Measurements from ENCODE around the gene CST7.
"Not testable (repeated sequence)": the region's sequence is repeated elsewhere in the genome, so short reads cannot be mapped to it uniquely, and the experiment has no call there.

CST7 gene

DNA sequence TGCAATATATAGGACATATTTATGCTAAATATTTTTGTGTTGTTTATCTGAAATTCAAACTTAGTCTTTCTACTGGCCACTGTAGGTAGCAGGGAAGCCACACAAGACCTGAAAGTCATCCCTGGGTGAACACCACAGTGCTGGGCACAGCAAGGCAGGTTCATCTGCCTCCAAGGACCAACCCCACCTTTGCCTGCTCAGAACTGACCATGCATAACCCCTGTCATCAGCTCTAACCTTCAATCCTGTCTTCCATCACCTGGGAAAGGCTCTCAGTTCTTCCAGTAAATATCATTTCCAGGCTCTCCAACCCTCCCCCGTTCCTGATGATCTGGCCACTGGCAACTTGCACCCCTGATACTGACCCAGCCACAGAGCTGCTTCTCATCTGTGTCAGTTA lies 32.7 kb upstream of the CST7 start:
- no peaks in the 10 kb centered on the region for H3K4me1 Mint-ChIP-seq
- H3K27me3 Mint-ChIP-seq = peaks cover 5% of the 10 kb centered on the region
- H3K9me3 Mint-ChIP-seq = no peaks in the 10 kb centered on the region
- ATAC-seq (replicated peaks; ENCODE audit: extremely low read depth, poor library complexity, severe bottlenecking) = no peak
- no peak overlapping the region for H3K4me3 Mint-ChIP-seq
- no peak for DNase-seq (ENCODE audit: low spot score in 2 of 2)
- no peak overlapping the region for H3K27ac Mint-ChIP-seq (ENCODE audit: low read depth)
- H3K36me3 Mint-ChIP-seq (ENCODE audit: insufficient read depth) = no peaks in the 10 kb centered on the region

DNA sequence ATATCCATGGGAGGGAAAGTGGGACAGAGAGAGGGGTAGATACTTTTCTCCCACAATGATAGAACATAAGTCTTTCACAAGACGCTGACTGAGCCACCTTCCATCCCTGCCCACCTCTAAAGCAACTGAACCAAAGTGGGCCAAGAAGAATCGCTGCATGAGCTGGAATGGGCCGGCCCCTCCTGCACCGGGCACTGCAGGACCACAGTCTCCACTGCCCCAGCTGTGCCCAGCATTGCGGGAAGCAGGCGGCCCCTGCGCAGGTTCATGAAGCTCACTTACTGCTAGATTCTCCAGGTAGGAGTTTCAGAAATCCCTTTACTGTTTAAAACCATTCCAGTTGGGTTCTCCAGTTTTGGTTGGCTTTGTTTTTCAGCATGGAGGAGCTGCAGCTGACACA lies 32.0 kb upstream of the CST7 start:
- ATAC-seq (replicated peaks; ENCODE audit: extremely low read depth, poor library complexity, severe bottlenecking) = no peak
- no peaks in the 10 kb centered on the region for H3K4me1 Mint-ChIP-seq
- H3K27ac Mint-ChIP-seq (ENCODE audit: low read depth) = no peak overlapping the region
- no peaks in the 10 kb centered on the region for H3K9me3 Mint-ChIP-seq
- H3K4me3 Mint-ChIP-seq = no peak overlapping the region
- no peak for DNase-seq (ENCODE audit: low spot score in 2 of 2)
- H3K36me3 Mint-ChIP-seq (ENCODE audit: insufficient read depth) = no peaks in the 10 kb centered on the region
- peaks cover 9% of the 10 kb centered on the region for H3K27me3 Mint-ChIP-seq

DNA sequence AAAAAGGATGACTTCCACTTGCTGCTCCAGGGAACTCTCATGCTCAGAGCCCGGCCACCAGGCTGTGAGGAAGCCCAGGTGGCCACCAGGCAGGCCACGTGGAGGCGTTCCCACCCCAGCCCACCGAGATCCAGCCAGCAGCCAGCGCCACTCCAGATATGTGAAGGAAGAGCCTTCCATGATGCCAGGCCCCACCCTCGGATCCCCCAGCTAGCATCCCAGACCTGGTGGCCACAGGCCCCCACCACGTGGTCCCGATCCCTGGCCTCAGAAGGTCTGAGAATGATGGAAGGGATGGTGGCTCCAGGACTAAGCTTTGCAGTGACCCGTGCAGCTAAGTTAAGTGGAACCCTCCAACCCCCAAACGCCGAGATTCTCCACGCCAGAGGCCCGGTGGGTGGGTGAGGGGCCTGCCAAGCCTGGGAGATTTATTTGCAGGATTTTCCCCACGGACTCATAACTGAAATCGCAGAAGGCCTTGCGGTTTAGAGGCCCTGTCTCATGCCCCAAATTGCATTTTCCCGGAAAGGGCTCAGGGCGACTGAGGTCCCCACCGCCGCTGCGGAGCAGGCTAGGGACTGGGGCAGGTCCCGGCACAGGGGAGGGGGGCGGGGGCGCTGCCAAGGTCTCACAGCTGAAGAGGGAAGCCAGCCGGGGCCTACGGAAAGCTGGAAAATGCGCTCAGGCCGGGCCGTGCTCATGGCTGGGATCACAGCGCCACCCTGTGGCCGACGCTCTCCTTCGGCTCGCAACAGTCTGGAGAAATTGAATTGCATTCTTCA lies 31.1 kb upstream of the CST7 start:
- Mint-ChIP-seq H3K27ac (ENCODE audit: low read depth) (peak overlapping the region; percentile 59), H3K9me3 (no peaks in the 10 kb centered on the region), H3K27me3 (peaks cover 9% of the 10 kb centered on the region), H3K36me3 (ENCODE audit: insufficient read depth) (no peaks in the 10 kb centered on the region), H3K4me3 (peak overlapping the region; percentile 40), H3K4me1 (no peaks in the 10 kb centered on the region)
- ATAC-seq (replicated peaks; ENCODE audit: extremely low read depth, poor library complexity, severe bottlenecking) (peak; percentile 70), DNase-seq (ENCODE audit: low spot score in 2 of 2) (no peak)

- Mint-ChIP-seq H3K4me1 (no peaks in the 10 kb centered on the region), H3K27me3 (peaks cover 9% of the 10 kb centered on the region), H3K4me3 (peak overlapping the region; percentile 40), H3K36me3 (ENCODE audit: insufficient read depth) (no peaks in the 10 kb centered on the region), H3K9me3 (no peaks in the 10 kb centered on the region), H3K27ac (ENCODE audit: low read depth) (peak overlapping the region; percentile 59)
- DNase-seq (ENCODE audit: low spot score in 2 of 2) = no peak
- no peak for ATAC-seq (replicated peaks; ENCODE audit: extremely low read depth, poor library complexity, severe bottlenecking)
These were observed 30.2 kb upstream of the CST7 start for GRCh38 chr20:24918579-24919566.

- not testable (repeated sequence) for H3K36me3 Mint-ChIP-seq (ENCODE audit: insufficient read depth); H3K4me3 Mint-ChIP-seq; DNase-seq (ENCODE audit: low spot score in 2 of 2); H3K27ac Mint-ChIP-seq (ENCODE audit: low read depth); H3K9me3 Mint-ChIP-seq; ATAC-seq (replicated peaks; ENCODE audit: extremely low read depth, poor library complexity, severe bottlenecking); H3K4me1 Mint-ChIP-seq; H3K27me3 Mint-ChIP-seq
These were observed 29.4 kb upstream of the CST7 start for GRCh38 chr20:24919665-24920064.

DNA sequence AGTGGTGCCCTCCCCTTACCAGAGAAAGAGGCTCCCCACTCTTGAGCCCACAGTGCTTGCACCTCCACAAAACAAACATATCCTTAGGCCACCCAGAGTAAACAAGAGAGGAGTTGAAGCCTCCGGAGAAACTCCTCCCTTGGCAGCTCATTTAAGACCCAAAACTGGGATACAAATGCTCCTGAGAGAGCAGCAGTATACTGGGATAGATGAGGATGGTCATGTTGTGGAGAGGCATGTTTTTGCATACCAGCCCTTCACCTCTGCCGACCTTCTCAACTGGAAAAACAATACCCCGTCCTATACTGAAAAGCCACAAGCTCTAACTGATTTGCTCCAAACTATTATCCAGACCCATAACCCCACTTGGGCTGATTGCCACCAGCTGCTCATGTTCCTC lies 28.4 kb upstream of the CST7 start:
- H3K36me3 Mint-ChIP-seq (ENCODE audit: insufficient read depth); H3K4me3 Mint-ChIP-seq; H3K27me3 Mint-ChIP-seq; DNase-seq (ENCODE audit: low spot score in 2 of 2); H3K27ac Mint-ChIP-seq (ENCODE audit: low read depth); ATAC-seq (replicated peaks; ENCODE audit: extremely low read depth, poor library complexity, severe bottlenecking); H3K9me3 Mint-ChIP-seq; H3K4me1 Mint-ChIP-seq: not testable (repeated sequence)

DNA sequence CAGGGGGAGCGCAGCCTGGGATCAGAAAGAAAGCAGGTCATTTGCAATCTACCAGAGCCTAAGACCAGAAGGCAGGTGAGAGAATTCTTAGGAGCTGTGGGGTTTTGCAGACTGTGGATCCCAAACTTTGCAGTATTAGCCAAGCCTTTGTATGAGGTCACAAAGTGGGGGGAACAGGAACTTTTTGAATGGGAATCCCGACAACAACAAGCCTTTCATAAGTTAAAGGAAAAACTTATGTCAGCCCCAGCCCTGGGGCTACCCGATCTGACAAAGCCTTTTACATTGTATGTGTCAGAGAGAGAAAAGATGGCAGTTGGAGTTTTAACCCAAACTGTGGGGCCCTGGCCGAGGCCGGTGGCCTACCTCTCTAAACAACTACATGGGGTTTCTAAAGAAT lies 19.8 kb upstream of the CST7 start:
- H3K4me1 Mint-ChIP-seq = peaks cover 39% of the 10 kb centered on the region
- H3K27ac Mint-ChIP-seq (ENCODE audit: low read depth) = not testable (repeated sequence)

DNA sequence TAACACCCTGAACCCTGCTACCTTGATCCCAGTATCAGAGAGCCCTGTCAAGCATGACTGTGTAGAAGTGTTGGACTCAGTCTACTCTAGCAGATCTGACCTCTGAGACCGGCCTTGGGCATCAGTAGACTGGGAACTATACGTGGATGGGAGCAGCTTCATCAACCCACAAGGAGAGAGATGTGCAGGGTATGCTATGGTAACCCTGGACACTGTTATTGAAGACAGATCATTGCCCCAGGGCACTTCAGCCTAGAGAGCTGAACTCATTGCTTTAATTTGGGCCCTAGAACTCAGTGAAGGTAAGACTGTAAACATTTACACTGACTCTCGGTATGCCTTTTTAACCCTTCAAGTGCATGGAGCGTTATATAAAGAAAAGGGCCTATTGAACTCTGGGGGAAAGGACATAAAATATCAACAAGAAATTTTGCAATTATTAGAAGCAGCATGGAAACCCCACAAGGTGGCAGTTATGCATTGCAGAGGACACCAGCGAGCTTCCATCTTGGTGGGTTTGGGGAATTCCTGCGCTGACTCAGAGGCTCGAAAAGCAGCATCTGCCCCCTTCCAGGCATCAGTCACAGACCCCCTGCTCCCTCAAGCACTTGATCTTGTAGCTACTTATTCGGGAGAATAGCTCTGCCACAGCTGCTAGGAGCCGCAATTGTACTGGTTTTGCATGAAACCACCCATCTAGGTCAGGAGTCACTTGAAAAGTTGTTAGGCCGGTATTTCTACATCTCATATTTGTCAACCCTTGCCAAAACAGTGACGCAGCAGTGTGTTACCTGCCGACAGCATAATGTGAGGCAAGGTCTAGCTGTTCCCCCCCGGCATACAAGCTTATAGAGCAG lies 19.0 kb upstream of the CST7 start:
- Mint-ChIP-seq H3K4me3 (peak overlapping the region; percentile 55), H3K27ac (ENCODE audit: low read depth) (peak overlapping the region; percentile 85)
- H3K36me3 Mint-ChIP-seq (ENCODE audit: insufficient read depth) = not testable (repeated sequence)

More for the DNA sequence above, 19.8 kb upstream of the CST7 start:
- not testable (repeated sequence) for DNase-seq (ENCODE audit: low spot score in 2 of 2); H3K9me3 Mint-ChIP-seq; ATAC-seq (replicated peaks; ENCODE audit: extremely low read depth, poor library complexity, severe bottlenecking); H3K4me3 Mint-ChIP-seq; H3K36me3 Mint-ChIP-seq (ENCODE audit: insufficient read depth); H3K27me3 Mint-ChIP-seq

DNA sequence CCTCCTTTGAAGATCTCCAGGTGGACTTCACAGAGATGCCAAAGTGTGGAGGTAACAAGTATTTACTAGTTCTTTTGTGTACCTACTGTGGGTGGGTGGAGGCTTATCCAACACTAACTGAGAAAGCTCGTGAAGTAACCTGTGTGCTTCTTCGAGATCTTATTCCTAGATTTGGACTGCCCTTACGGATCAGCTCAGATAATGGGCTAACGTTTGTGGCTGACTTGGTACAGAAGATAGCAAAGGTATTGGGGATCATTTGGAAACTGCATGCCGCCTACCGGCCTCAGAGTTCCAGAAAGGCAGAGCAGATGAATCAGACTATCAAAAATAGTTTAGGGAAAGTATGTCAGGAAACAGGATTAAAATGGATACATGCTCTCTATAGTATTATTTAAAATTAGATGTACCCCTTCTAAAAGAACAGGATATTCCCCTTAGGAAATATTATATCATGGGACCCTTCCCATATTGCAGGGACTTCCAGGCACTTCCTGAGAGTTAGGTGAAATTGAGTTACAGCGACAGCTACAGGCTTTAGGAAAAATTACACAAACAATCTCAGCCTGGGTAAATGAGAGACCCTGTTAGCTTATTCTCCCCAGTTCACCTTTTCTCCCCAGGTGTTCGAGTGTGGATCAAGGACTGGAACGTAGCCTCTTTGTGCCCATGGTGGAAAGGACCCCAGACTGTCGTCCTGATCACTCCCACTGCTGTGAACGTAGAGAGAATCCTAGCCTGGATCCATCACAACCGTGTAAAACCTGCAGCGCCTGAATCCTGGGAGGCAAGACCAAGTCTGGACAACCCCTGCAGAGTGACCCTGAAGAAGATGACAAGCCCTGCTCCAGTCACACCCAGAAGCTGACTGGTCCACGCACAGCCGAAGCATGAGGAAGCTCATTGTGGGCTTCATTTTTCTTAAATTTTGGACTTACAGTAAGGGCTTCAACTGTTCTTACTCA lies 18.1 kb upstream of the CST7 start:
- H3K4me3 Mint-ChIP-seq = peak overlapping the region; percentile 68

More for the DNA sequence above, 19.0 kb upstream of the CST7 start:
- H3K27me3 Mint-ChIP-seq; H3K9me3 Mint-ChIP-seq; ATAC-seq (replicated peaks; ENCODE audit: extremely low read depth, poor library complexity, severe bottlenecking): not testable (repeated sequence)
- peaks cover 44% of the 10 kb centered on the region for H3K4me1 Mint-ChIP-seq
- peak in 1 of 2 donors; percentile 28 for DNase-seq (ENCODE audit: low spot score in 2 of 2)

GRCh38 chr20:24931893-24932292 lies 17.2 kb upstream of the CST7 start:
- Mint-ChIP-seq H3K4me3 (peak overlapping the region; percentile 68), H3K27ac (ENCODE audit: low read depth) (peak overlapping the region; percentile 94), H3K4me1 (peaks cover 53% of the 10 kb centered on the region)
- not testable (repeated sequence) for DNase-seq (ENCODE audit: low spot score in 2 of 2); ATAC-seq (replicated peaks; ENCODE audit: extremely low read depth, poor library complexity, severe bottlenecking); H3K36me3 Mint-ChIP-seq (ENCODE audit: insufficient read depth); H3K9me3 Mint-ChIP-seq; H3K27me3 Mint-ChIP-seq

More for the DNA sequence above, 18.1 kb upstream of the CST7 start:
- H3K36me3 Mint-ChIP-seq (ENCODE audit: insufficient read depth); DNase-seq (ENCODE audit: low spot score in 2 of 2); H3K9me3 Mint-ChIP-seq; H3K27me3 Mint-ChIP-seq; ATAC-seq (replicated peaks; ENCODE audit: extremely low read depth, poor library complexity, severe bottlenecking): not testable (repeated sequence)
- Mint-ChIP-seq H3K27ac (ENCODE audit: low read depth) (peak overlapping the region; percentile 94), H3K4me1 (peaks cover 44% of the 10 kb centered on the region)

- Mint-ChIP-seq H3K9me3 (no peaks in the 10 kb centered on the region), H3K27me3 (no peaks in the 10 kb centered on the region)
These were observed 15.7 kb upstream of the CST7 start for GRCh38 chr20:24933266-24933908.

More at GRCh38 chr20:24933266-24933908, 15.7 kb upstream of the CST7 start:
- H3K4me3 Mint-ChIP-seq = no peak overlapping the region
- H3K36me3 Mint-ChIP-seq (ENCODE audit: insufficient read depth) = peaks cover 3% of the 10 kb centered on the region
- H3K27ac Mint-ChIP-seq (ENCODE audit: low read depth) = peak overlapping the region; percentile 94
- peak in 1 of 2 donors; percentile 2 for DNase-seq (ENCODE audit: low spot score in 2 of 2)
- ATAC-seq (replicated peaks; ENCODE audit: extremely low read depth, poor library complexity, severe bottlenecking) = no peak
- H3K4me1 Mint-ChIP-seq = peaks cover 59% of the 10 kb centered on the region

All from central memory CD8-positive, alpha-beta T cell (primary cell).